Measurements from ENCODE around the gene C5AR2.
A peak's percentile ranks its signal among the peaks of the same experiment; 100 is the strongest.
"Not testable (repeated sequence)": the region's sequence is repeated elsewhere in the genome, so short reads cannot be mapped to it uniquely, and the experiment has no call there.

C5AR2 gene

GRCh38 chr19:47331931-47332547 lies at the start of gene C5AR2:
Gene C5AR2, plus strand, starts transcription at chr19:47332175. Its CDS starts 8,625 bp downstream, at chr19:47340800.
- DNase-seq: no peak

GRCh38 chr19:47283405-47284059 lies 48.4 kb upstream of the C5AR2 start:
- DNase-seq: no peak

GRCh38 chr19:47284324-47284899 lies 47.6 kb upstream of the C5AR2 start:
- no peak for DNase-seq

- DNase-seq: peak; percentile 60
Observed at GRCh38 chr19:47296036-47296435, 35.9 kb upstream of the C5AR2 start.

GRCh38 chr19:47300867-47301266 lies 31.1 kb upstream of the C5AR2 start:
- not testable (repeated sequence) for DNase-seq

GRCh38 chr19:47302249-47302648 lies 29.7 kb upstream of the C5AR2 start:
- DNase-seq: no peak

GRCh38 chr19:47303966-47304365 lies 28.0 kb upstream of the C5AR2 start:
- no peak for DNase-seq

GRCh38 chr19:47305309-47305751 lies 26.6 kb upstream of the C5AR2 start:
- DNase-seq: peak; percentile 69

- no peak for DNase-seq
Observed at GRCh38 chr19:47306303-47306702, 25.7 kb upstream of the C5AR2 start.

- DNase-seq: no peak
Observed at GRCh38 chr19:47309038-47309437, 22.9 kb upstream of the C5AR2 start.

- DNase-seq: no peak
Observed at GRCh38 chr19:47309608-47310007, 22.4 kb upstream of the C5AR2 start, which contains the start of gene C5AR1. Gene C5AR1, plus strand, starts transcription at chr19:47309861. Its CDS starts 35 bp downstream, at chr19:47309896.

- no peak for DNase-seq
Observed at GRCh38 chr19:47310323-47310722, 21.7 kb upstream of the C5AR2 start.

GRCh38 chr19:47310819-47311218 lies 21.2 kb upstream of the C5AR2 start:
- no peak for DNase-seq

- no peak for DNase-seq
Observed at GRCh38 chr19:47312366-47313006, 19.5 kb upstream of the C5AR2 start.

GRCh38 chr19:47313754-47314295 lies 18.1 kb upstream of the C5AR2 start:
- no peak for DNase-seq

- no peak for DNase-seq
Observed at GRCh38 chr19:47315125-47315821, 16.7 kb upstream of the C5AR2 start.

GRCh38 chr19:47316513-47316912 lies 15.5 kb upstream of the C5AR2 start:
- no peak for DNase-seq

- no peak for DNase-seq
Observed at GRCh38 chr19:47319923-47320871, 11.8 kb upstream of the C5AR2 start.

- no peak for DNase-seq
Observed at GRCh38 chr19:47321630-47322029, 10.3 kb upstream of the C5AR2 start.

GRCh38 chr19:47322058-47322457 lies 9.9 kb upstream of the C5AR2 start:
- DNase-seq: no peak

- no peak for DNase-seq
Observed at GRCh38 chr19:47323409-47323808, 8.6 kb upstream of the C5AR2 start.

GRCh38 chr19:47323872-47324271 lies 8.1 kb upstream of the C5AR2 start:
- DNase-seq: no peak

Measured in activated T-cell treated with anti-CD3 and anti-CD28 coated beads, Interleukin-2, amount 50 U/mL, for 1 hour (primary cell).